ENCODE data around the gene ERP29.

The ERP29 gene

DNA sequence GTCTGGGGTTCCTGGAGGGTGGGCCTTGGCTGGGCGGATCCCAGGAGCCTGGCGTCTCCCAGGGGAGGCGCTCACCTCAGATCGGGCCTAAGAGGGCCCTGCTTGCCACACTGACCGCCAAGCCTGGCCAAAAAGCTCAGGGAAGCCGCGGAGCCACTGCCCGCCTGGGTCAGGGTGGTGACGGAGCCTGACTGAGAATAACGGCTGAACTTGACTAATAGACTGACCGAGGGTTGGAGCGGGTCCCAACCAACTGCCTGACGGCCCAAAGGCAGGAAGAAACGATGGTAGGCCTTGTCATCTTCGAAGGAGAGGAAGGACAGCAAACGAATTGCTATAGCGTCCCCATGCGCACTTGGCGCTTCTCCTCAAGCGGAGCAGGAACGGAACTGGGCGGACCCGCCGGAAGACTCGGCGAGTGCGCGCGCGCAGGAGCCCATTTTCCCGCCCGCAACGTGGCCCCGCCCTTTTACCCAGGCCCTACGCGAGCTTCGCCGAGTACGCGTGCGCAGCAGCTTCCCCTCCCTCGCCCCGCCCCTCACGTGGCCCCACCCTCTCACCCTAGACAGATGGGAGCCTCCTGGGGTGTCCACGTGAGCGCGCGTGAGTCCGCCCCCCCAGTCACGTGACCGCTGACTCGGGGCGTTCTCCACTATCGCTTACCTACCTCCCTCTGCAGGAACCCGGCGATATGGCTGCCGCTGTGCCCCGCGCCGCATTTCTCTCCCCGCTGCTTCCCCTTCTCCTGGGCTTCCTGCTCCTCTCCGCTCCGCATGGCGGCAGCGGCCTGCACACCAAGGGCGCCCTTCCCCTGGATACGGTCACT, at the start of gene ERP29, which contains the start of gene TMEM116:
Gene ERP29, plus strand, starts transcription at position 652 of the 826 bp plus-strand sequence. Its CDS starts 40 bp downstream, at position 692.
Gene TMEM116, minus strand, starts transcription at position 391 of the 826 bp plus-strand sequence. CDS start 7,895 bp downstream, outside the sequence.
- peaks cover 21 to 41% (median 33%) of the 10 kb centered on the region in 11 experiments; a peak in 18 of 22 replicates for H4K20me1 ChIP-seq
- H3K36me3 ChIP-seq, result peaks cover 15 to 41% (median 34%) of the 10 kb centered on the region in 11 experiments
- H3K9me3 ChIP-seq (replicated peaks in 1 of 11), result peaks cover 0 to 22% (median 11%) of the 10 kb centered on the region in 11 experiments; a peak in 15 of 22 replicates
- peak within 1 kb of the TSS; percentile 73 to 100 (median 97) for H3K4me3 ChIP-seq
- peak within 1 kb of the TSS; percentile 80 to 99 (median 96) for H3K4me2 ChIP-seq
- peaks cover 23 to 55% (median 45%) of the 10 kb centered on the region in 10 experiments for H3K4me1 ChIP-seq
- no peak for TF ChIP-seq Cebpa-rat (IDR thresholded peaks at IDR 0.05)
- peaks cover 0 to 27% (median 0%) of the 10 kb centered on the region in 11 experiments; a peak in 6 of 22 replicates for H3K27me3 ChIP-seq
- peak within 1 kb of the TSS; percentile 84 to 99 (median 96) for H3K9ac ChIP-seq
- H3K27ac ChIP-seq, result peak within 1 kb of the TSS; percentile 73 to 98 (median 97)

DNA sequence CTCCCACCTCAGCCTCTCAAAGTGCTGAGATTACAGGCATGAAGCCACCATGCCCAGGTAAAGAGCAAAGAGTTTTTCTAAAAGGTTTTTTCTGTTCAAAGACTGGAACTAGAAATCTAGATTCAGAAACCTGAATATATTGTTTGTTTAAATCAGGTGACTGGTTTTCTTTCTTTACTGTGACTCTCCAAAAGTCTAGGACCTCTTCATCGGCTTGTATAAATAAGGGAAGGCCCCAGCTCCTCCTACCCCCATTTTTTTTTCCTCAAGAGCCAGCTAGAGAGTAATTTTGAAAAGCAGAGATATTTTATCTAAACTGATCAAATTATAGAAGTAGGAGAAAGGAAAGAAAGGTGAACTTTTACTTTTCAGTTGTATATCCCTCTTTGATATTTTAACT, 48.3 kb upstream of the ERP29 start:
- Histone ChIP-seq H3K27ac (no peak overlapping the region), H3K4me3 (no peak overlapping the region), H3K9me3 (replicated peaks in 1 of 11) (peaks cover 22 to 44% (median 37%) of the 10 kb centered on the region in 11 experiments), H3K4me2 (no peak overlapping the region), H3K27me3 (no peaks in the 10 kb centered on the region), H4K20me1 (no peaks in the 10 kb centered on the region), H3K9ac (no peak overlapping the region), H3K4me1 (no peaks in the 10 kb centered on the region), H3K36me3 (peaks cover 0 to 13% (median 0%) of the 10 kb centered on the region in 11 experiments; a peak in 8 of 22 replicates)
- no peak for TF ChIP-seq Cebpa-rat (IDR thresholded peaks at IDR 0.05)

DNA sequence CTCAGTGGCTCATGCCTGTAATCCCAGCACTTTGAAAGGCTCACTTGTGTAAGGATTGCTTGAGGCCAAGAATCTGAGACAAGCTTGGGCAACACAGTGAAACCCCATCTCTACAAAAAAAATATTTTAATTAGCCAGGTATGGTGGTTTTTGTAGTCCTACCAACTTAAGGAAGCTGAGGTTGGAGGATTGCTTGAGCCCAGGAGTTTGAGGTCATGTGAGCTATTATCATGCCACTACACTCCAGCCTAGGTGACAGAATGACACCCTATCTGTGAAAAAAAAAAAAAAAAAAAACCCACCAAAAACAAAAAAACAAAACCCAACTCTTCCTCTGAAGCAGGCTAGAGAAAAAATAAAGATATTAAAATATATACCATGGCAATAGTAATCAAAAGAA, 41.4 kb upstream of the ERP29 start:
- Histone ChIP-seq H3K9me3 (replicated peaks in 1 of 11) (peaks cover 36 to 44% (median 38%) of the 10 kb centered on the region in 11 experiments), H3K4me3 (no peak overlapping the region), H3K27me3 (no peaks in the 10 kb centered on the region), H3K9ac (no peak overlapping the region), H3K27ac (no peak overlapping the region), H3K4me1 (no peaks in the 10 kb centered on the region), H3K4me2 (no peak overlapping the region), H3K36me3 (peaks cover 0 to 27% (median 14%) of the 10 kb centered on the region in 11 experiments; a peak in 10 of 22 replicates), H4K20me1 (no peaks in the 10 kb centered on the region)
- TF ChIP-seq Cebpa-rat (IDR thresholded peaks at IDR 0.05), result no peak

DNA sequence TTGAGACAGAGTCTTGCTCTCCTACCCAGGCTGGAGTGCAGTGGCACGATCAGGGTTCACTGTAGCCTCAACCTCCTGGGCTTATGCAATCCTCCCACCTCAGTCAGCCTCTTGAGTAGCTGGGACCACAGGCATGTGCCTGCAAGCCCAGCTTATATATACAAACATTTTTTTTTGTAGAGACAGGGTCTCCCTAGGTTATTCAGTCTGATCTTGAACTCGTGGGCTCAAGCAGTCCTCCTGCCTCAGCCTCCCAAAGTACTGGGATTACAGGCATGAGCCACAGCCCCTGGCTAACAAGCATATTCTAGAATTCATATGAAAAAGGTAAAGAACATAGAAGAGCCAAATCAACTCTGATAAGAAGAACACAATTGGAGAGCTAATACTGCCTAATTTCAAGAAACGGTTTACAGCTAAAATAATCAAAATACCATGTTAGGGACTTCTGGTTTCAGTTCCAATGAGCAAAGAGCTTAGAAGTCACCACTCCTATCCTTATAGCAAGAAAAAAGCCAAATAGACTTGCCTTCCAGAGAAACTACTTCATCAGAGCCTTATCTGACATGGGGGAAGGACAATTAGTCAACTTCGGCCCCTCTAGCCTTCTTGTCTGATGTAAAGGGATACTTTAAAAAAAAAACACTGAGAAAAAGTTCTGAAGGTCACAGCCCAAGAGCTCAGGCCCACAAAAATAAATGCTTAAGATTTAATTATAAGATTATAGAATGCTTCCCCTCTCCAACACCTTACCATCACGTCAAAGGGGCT, 37.9 kb upstream of the ERP29 start:
- Histone ChIP-seq H3K27ac (no peak overlapping the region), H3K4me2 (no peak overlapping the region), H3K9me3 (replicated peaks in 1 of 11) (peaks cover 22 to 30% (median 24%) of the 10 kb centered on the region in 11 experiments), H3K27me3 (no peaks in the 10 kb centered on the region), H3K4me1 (no peaks in the 10 kb centered on the region), H3K9ac (no peak overlapping the region), H3K36me3 (peaks cover 0 to 21% (median 7%) of the 10 kb centered on the region in 11 experiments; a peak in 9 of 22 replicates), H3K4me3 (no peak overlapping the region), H4K20me1 (no peaks in the 10 kb centered on the region)
- TF ChIP-seq Cebpa-rat (IDR thresholded peaks at IDR 0.05), result no peak

DNA sequence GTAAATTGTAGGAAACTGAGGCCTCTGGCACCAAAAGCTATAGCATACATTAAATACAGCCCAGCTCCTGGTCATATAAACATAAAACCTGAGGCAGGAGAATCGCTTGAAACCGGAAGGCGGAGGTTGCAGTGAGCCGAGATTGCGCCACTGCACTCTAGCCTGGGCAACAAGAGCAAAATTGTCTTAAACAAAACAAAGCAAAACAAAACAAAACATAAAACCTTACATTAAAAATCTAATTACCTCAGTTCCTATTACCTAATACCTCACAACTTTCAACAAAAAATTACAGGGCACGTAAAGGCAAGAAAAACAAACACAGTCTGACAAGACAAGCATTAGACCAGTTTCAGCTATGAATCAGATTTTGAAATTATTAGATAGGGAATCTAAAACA, 36.9 kb upstream of the ERP29 start:
- no peaks in the 10 kb centered on the region for H3K4me1 ChIP-seq
- no peak overlapping the region for H3K27ac ChIP-seq
- H3K4me2 ChIP-seq, result no peak overlapping the region
- H3K36me3 ChIP-seq, result peaks cover 0 to 16% (median 4%) of the 10 kb centered on the region in 11 experiments; a peak in 8 of 22 replicates
- H3K27me3 ChIP-seq, result no peaks in the 10 kb centered on the region
- H3K4me3 ChIP-seq, result no peak overlapping the region
- TF ChIP-seq Cebpa-rat (IDR thresholded peaks at IDR 0.05), result no peak
- peaks cover 12 to 21% (median 15%) of the 10 kb centered on the region in 11 experiments for H3K9me3 ChIP-seq (replicated peaks in 1 of 11)
- H4K20me1 ChIP-seq, result no peaks in the 10 kb centered on the region
- no peak overlapping the region for H3K9ac ChIP-seq

DNA sequence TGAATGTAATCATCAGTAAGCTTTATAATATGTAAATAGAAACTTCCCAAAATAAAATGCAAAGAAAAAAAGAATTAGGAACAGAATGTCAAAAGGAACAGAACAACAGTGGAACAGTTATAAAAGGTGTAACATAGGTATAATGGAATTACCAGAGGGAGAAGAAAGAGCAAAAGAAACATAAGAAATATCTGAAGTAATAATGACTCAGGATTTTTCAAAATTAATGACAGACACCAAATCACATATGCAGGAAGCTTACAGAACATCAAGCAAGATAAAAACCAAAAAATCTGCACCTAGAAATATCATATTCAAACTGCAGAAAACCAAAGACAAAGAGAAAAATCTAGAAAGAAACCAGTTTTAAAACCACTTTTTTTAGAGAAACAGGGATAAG, 36.4 kb upstream of the ERP29 start:
- Histone ChIP-seq H3K27me3 (no peaks in the 10 kb centered on the region), H3K9ac (no peak overlapping the region), H3K4me2 (no peak overlapping the region), H3K4me1 (no peaks in the 10 kb centered on the region), H3K27ac (no peak overlapping the region), H4K20me1 (no peaks in the 10 kb centered on the region), H3K36me3 (peaks cover 0 to 12% (median 4%) of the 10 kb centered on the region in 11 experiments; a peak in 7 of 22 replicates), H3K4me3 (no peak overlapping the region), H3K9me3 (replicated peaks in 1 of 11) (peaks cover 8 to 15% (median 9%) of the 10 kb centered on the region in 11 experiments)
- TF ChIP-seq Cebpa-rat (IDR thresholded peaks at IDR 0.05), result no peak

DNA sequence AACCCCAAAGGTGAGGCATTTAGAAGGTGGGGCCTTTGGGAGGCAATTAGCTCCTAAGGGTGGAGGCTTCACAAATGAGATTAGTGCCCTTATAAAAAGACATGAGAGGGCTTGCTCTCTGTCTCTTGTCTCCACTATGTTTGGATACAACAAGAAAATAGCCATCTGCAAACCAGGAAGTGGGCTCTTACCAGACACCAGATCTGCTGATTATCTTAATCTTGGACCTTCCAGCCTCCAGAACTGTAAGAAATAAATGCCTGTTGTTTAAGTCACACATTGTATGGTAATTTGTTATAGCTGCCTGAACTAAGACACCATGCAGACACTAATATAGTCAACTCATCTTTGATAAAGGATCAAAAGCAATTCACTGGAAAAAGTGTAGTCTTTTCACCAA, 34.7 kb upstream of the ERP29 start:
- Histone ChIP-seq H3K4me3 (no peak overlapping the region), H3K27me3 (no peaks in the 10 kb centered on the region), H3K9me3 (replicated peaks in 1 of 11) (no peaks in the 10 kb centered on the region; a peak in 1 of 22 replicates), H3K9ac (no peak overlapping the region), H4K20me1 (no peaks in the 10 kb centered on the region), H3K4me1 (no peaks in the 10 kb centered on the region), H3K4me2 (no peak overlapping the region), H3K27ac (no peak overlapping the region), H3K36me3 (no peaks in the 10 kb centered on the region)
- no peak for TF ChIP-seq Cebpa-rat (IDR thresholded peaks at IDR 0.05)

DNA sequence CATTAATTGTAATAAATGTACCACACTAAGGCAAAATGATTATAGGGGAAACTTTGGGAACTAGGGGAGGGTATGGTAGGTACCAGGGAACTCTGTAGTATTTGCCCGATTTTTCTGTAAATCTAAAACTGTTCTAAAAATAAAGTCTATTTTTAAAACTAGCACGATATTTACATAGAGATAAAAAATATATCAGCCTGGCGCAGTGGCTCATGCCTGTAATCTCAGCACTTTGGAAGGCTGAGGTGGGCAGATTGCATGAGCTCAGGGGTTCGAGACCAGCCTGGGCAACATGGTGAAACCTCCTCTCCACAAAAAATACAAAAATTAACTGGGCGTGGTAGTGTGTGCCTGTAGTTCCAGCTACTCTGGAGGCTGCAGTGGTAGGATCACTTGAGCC, 32.6 kb upstream of the ERP29 start:
- H3K4me1 ChIP-seq, result no peaks in the 10 kb centered on the region
- no peaks in the 10 kb centered on the region for H4K20me1 ChIP-seq
- H3K27ac ChIP-seq, result no peak overlapping the region
- peaks cover 0 to 2% (median 0%) of the 10 kb centered on the region in 11 experiments; a peak in 1 of 22 replicates for H3K9me3 ChIP-seq (replicated peaks in 1 of 11)
- H3K27me3 ChIP-seq, result no peaks in the 10 kb centered on the region
- H3K4me3 ChIP-seq, result no peak overlapping the region
- TF ChIP-seq Cebpa-rat (IDR thresholded peaks at IDR 0.05), result no peak
- H3K9ac ChIP-seq, result no peak overlapping the region
- no peak overlapping the region for H3K4me2 ChIP-seq
- H3K36me3 ChIP-seq, result no peaks in the 10 kb centered on the region

DNA sequence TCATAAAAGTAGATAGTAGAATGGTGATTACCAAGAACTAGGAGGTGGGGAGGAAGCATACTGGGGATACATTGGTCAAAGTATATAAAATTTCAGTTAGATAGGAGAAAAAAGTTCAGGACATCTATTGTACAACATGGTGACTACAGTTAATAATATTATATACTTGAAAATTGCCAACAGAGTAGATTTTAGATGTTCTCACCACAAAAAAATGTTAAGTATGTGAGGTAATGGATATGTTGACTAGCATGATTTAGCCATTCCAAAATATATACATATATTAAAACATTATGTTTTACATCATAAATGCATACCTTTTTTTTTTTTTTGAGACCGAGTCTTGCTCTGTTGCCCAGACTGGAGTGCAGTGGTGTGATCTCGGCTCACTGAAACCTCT, 31.2 kb upstream of the ERP29 start:
- no peak overlapping the region for H3K4me3 ChIP-seq
- no peak overlapping the region for H3K9ac ChIP-seq
- H3K9me3 ChIP-seq (replicated peaks in 1 of 11), result peaks cover 0 to 10% (median 0%) of the 10 kb centered on the region in 11 experiments; a peak in 2 of 22 replicates
- H3K4me1 ChIP-seq, result no peaks in the 10 kb centered on the region
- H3K36me3 ChIP-seq, result no peaks in the 10 kb centered on the region
- H3K4me2 ChIP-seq, result no peak overlapping the region
- H3K27ac ChIP-seq, result no peak overlapping the region
- no peaks in the 10 kb centered on the region for H4K20me1 ChIP-seq
- H3K27me3 ChIP-seq, result no peaks in the 10 kb centered on the region
- TF ChIP-seq Cebpa-rat (IDR thresholded peaks at IDR 0.05), result no peak

Data from BLaER1 treated with 17β-estradiol and CSF1 and Interleukin-3, amounts not matched to agents 10 nM and 100 nM (cell line).